ENCODE measurements around the gene CERS3. TPM values are rescaled to one million over a fixed set of nuclear protein-coding genes. Genes with fewer than 3 reads are reported as not detected.
A peak's percentile ranks its signal among the peaks of the same experiment; 100 is the strongest.

CERS3 gene
- total and polyA plus RNA-seq, 7 experiments from 2014 or later = 0.27 to 5.5 (median 3.2) TPM

DNA sequence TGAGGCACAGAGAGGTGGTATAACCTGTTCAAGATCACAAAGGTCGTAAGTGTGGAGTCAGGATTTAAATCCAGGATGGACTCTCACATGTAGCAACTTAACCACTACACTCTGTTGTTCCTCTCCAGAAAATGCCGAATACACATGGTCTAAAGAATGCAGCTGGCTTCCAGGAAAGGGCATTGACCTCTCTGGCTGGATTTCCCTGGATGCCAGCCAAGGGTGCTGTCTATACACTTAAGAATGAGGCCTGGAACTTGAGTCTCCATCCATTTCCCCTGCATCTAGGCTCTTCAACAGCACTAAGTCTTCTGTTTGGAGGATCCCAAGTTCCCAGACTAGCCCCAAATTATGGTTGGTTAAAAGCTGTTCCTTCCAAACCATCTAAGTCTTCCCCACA lies 60.5 kb downstream of the CERS3 start:
- no peak overlapping the region for H3K27ac Mint-ChIP-seq
- intact Hi-C loops (cut with micrococcal nuclease) = no loop called here

DNA sequence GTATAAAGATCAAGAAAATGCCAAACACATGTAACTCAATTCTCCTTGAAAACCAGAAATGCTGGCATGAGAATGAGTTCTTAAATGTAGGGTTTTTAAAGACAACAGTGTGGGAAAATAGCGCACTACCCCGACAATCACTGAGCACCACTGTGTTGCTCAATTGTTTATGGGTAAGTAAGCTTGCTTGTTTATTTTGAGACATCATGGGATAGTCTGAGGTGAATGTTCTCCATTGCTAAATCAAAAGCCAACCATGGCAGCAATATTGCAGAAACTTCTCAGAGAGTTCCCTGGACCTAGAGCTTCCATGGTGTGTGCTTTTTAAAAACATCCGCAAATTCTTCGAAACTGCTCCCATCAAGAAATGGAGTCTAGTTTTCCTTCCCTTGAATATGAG lies 62.7 kb downstream of the CERS3 start:
- H3K9me3 ChIP-seq (ENCODE audit: control insufficient read depth in 2 of 3, low read length in 3 of 3) = no peaks in the 10 kb centered on the region
- H3K27ac ChIP-seq (ENCODE audit: low read depth, low read length) = no peak overlapping the region
- H3K4me1 Mint-ChIP-seq = peaks cover 8 to 19% (median 15%) of the 10 kb centered on the region in 7 donors
- H3K4me1 ChIP-seq (ENCODE audit: control insufficient read depth in 2 of 2, insufficient read depth in 2 of 2, low read length in 2 of 2) = peaks cover 0 to 6% of the 10 kb centered on the region in 2 donors
- peaks cover 2 to 60% (median 24%) of the 10 kb centered on the region in 5 donors for H3K36me3 Mint-ChIP-seq
- no peak overlapping the region for H3K4me3 ChIP-seq (ENCODE audit: low read length)
- H3K36me3 ChIP-seq (ENCODE audit: control insufficient read depth in 2 of 3, insufficient read depth in 3 of 3, low read length in 3 of 3) = no peaks in the 10 kb centered on the region
- no peaks in the 10 kb centered on the region for H3K27me3 Mint-ChIP-seq
- ChIA-PET POLR2A (no interaction called here), CTCF (no interaction called here)
- DNase-seq (no peak), ATAC-seq (no peak)
- H3K27ac Mint-ChIP-seq = no peak overlapping the region
- no peaks in the 10 kb centered on the region for H3K27me3 ChIP-seq (ENCODE audit: control insufficient read depth in 2 of 2, insufficient read depth in 2 of 2, low read length in 2 of 2)
- peaks cover 0 to 8% (median 0%) of the 10 kb centered on the region in 11 donors for H3K9me3 Mint-ChIP-seq
- intact Hi-C loops (cut with micrococcal nuclease) = no loop called here
- no peak overlapping the region for H3K4me3 Mint-ChIP-seq

More for the DNA sequence above, 60.5 kb downstream of the CERS3 start:
- ATAC-seq (no peak), DNase-seq (no peak)
- ChIA-PET POLR2A (no interaction called here), CTCF (no interaction called here)
- no peak overlapping the region for H3K27ac ChIP-seq (ENCODE audit: low read depth, low read length)
- peaks cover 2 to 58% (median 32%) of the 10 kb centered on the region in 5 donors for H3K36me3 Mint-ChIP-seq
- no peak overlapping the region for H3K4me3 Mint-ChIP-seq
- peaks cover 8 to 19% (median 15%) of the 10 kb centered on the region in 7 donors for H3K4me1 Mint-ChIP-seq
- H3K9me3 Mint-ChIP-seq = peaks cover 0 to 9% (median 2%) of the 10 kb centered on the region in 11 donors
- H3K4me3 ChIP-seq (ENCODE audit: low read length) = no peak overlapping the region
- no peaks in the 10 kb centered on the region for H3K9me3 ChIP-seq (ENCODE audit: control insufficient read depth in 2 of 3, low read length in 3 of 3)
- peaks cover 0 to 6% of the 10 kb centered on the region in 2 donors for H3K4me1 ChIP-seq (ENCODE audit: control insufficient read depth in 2 of 2, insufficient read depth in 2 of 2, low read length in 2 of 2)
- H3K27me3 Mint-ChIP-seq = no peaks in the 10 kb centered on the region
- no peaks in the 10 kb centered on the region for H3K36me3 ChIP-seq (ENCODE audit: control insufficient read depth in 2 of 3, insufficient read depth in 3 of 3, low read length in 3 of 3)
- H3K27me3 ChIP-seq (ENCODE audit: control insufficient read depth in 2 of 2, insufficient read depth in 2 of 2, low read length in 2 of 2) = no peaks in the 10 kb centered on the region

DNA sequence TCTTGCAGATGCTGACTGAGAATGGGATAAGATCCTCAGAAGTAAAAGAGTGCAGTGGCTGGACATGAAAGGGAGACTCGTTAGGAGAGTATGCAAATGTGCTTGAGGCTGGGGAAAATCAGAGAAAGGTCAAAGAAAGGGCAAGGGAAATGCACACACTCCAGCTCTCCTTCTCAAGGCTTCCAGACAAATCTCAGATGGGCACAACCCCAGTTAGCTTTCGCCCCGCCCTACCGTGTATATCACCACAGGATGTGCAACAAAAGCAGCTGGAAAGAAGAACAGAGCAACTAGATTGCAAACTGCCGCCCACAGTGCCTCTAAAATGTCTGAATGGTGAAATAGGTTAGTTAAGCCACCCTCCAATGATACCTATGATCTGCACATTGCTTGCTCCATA lies 63.9 kb downstream of the CERS3 start:
- H3K36me3 Mint-ChIP-seq = peaks cover 0 to 60% (median 16%) of the 10 kb centered on the region in 5 donors
- Histone ChIP-seq H3K27me3 (ENCODE audit: control insufficient read depth in 2 of 2, insufficient read depth in 2 of 2, low read length in 2 of 2) (no peaks in the 10 kb centered on the region), H3K9me3 (ENCODE audit: control insufficient read depth in 2 of 3, low read length in 3 of 3) (no peaks in the 10 kb centered on the region), H3K4me3 (ENCODE audit: low read length) (no peak overlapping the region), H3K4me1 (ENCODE audit: control insufficient read depth in 2 of 2, insufficient read depth in 2 of 2, low read length in 2 of 2) (peaks cover 0 to 6% of the 10 kb centered on the region in 2 donors), H3K36me3 (ENCODE audit: control insufficient read depth in 2 of 3, insufficient read depth in 3 of 3, low read length in 3 of 3) (no peaks in the 10 kb centered on the region), H3K27ac (ENCODE audit: low read depth, low read length) (no peak overlapping the region)
- no peaks in the 10 kb centered on the region for H3K27me3 Mint-ChIP-seq
- CTCF ChIA-PET = no interaction called here
- intact Hi-C loops (cut with micrococcal nuclease) = no loop called here
- peaks cover 10 to 26% (median 20%) of the 10 kb centered on the region in 7 donors for H3K4me1 Mint-ChIP-seq
- H3K9me3 Mint-ChIP-seq = peaks cover 0 to 7% (median 0%) of the 10 kb centered on the region in 11 donors
- peak in 3 of 9 donors; percentile 4 to 12 (median 5) for DNase-seq
- ATAC-seq = no peak
- H3K4me3 Mint-ChIP-seq = peak overlapping the region in 4 of 10 donors; percentile 8 to 56 (median 31)
- POLR2A ChIA-PET = no interaction called here
- H3K27ac Mint-ChIP-seq = peak overlapping the region in 6 of 9 donors; percentile 7 to 68 (median 36)

DNA sequence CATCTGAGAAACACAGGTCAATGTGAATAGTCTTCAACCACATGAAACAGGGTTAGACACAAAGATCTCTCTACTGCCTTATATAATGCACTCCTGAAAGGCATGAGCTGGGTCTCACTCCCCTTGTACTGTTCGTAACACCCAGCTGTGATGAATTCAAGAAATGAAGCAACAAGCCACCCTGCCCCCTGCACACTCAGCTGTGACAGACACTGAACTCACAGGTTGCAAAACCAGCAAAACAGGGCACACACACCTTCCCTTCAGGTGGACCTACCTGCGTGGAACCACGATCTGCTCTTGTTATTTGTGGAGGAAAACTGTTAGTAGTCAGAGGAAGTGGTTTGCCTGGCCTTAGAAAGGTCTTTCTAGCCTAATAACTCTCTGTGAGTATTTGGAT lies 64.5 kb downstream of the CERS3 start:
- POLR2A ChIA-PET = no interaction called here
- CTCF ChIA-PET = interaction anchor here (0.8 kb wide), 1 partner anchor 987 kb away, joined by 3 read pairs; no protein-coding TSS in a partner anchor
- H3K4me3 Mint-ChIP-seq = peak overlapping the region in 2 of 10 donors; percentile 18 to 56
- Histone ChIP-seq H3K36me3 (ENCODE audit: control insufficient read depth in 2 of 3, insufficient read depth in 3 of 3, low read length in 3 of 3) (no peaks in the 10 kb centered on the region), H3K27ac (ENCODE audit: low read depth, low read length) (no peak overlapping the region), H3K4me1 (ENCODE audit: control insufficient read depth in 2 of 2, insufficient read depth in 2 of 2, low read length in 2 of 2) (peaks cover 0 to 6% of the 10 kb centered on the region in 2 donors), H3K27me3 (ENCODE audit: control insufficient read depth in 2 of 2, insufficient read depth in 2 of 2, low read length in 2 of 2) (no peaks in the 10 kb centered on the region), H3K9me3 (ENCODE audit: control insufficient read depth in 2 of 3, low read length in 3 of 3) (no peaks in the 10 kb centered on the region), H3K4me3 (ENCODE audit: low read length) (no peak overlapping the region)
- peaks cover 10 to 26% (median 20%) of the 10 kb centered on the region in 7 donors for H3K4me1 Mint-ChIP-seq
- H3K27me3 Mint-ChIP-seq = no peaks in the 10 kb centered on the region
- ATAC-seq = no peak
- DNase-seq = no peak
- H3K9me3 Mint-ChIP-seq = peaks cover 0 to 7% (median 0%) of the 10 kb centered on the region in 11 donors
- H3K36me3 Mint-ChIP-seq = peaks cover 0 to 53% (median 14%) of the 10 kb centered on the region in 5 donors
- peak overlapping the region in 3 of 9 donors; percentile 34 to 68 (median 39) for H3K27ac Mint-ChIP-seq
- intact Hi-C loops (cut with micrococcal nuclease) = no loop called here

DNA sequence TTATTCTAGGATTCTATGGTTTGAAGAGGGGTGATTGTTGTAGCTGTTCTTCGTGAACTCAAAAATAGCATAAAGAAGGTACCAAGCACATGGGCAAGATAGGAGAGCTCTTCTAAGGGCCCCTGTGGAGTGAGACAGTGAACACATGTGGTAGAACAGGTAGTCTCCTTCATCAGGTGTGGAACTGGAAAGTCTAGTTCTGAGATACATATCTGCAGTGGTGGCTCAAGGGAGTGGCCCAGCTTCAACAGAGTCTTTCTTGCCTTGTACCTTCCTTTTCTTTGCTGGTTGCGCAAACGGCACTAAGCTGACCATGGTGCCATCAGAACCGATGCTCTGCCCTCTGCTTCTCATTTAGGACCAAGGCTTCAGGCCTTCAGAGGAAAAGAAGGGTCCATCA lies 65.2 kb downstream of the CERS3 start:
- H3K27me3 ChIP-seq (ENCODE audit: control insufficient read depth in 2 of 2, insufficient read depth in 2 of 2, low read length in 2 of 2) = no peaks in the 10 kb centered on the region
- no peaks in the 10 kb centered on the region for H3K36me3 ChIP-seq (ENCODE audit: control insufficient read depth in 2 of 3, insufficient read depth in 3 of 3, low read length in 3 of 3)
- H3K27ac ChIP-seq (ENCODE audit: low read depth, low read length) = no peak overlapping the region
- Mint-ChIP-seq H3K27ac (no peak overlapping the region), H3K4me1 (peaks cover 10 to 26% (median 20%) of the 10 kb centered on the region in 7 donors), H3K4me3 (no peak overlapping the region), H3K36me3 (peaks cover 0 to 49% (median 6%) of the 10 kb centered on the region in 5 donors), H3K27me3 (no peaks in the 10 kb centered on the region), H3K9me3 (peaks cover 0 to 7% (median 2%) of the 10 kb centered on the region in 11 donors)
- ChIA-PET POLR2A (interaction anchor here (0.6 kb wide), 1 partner anchor 10 kb away, joined by 3 read pairs; no protein-coding TSS in a partner anchor), CTCF (interaction anchor here (0.8 kb wide), 1 partner anchor 987 kb away, joined by 3 read pairs; no protein-coding TSS in a partner anchor)
- DNase-seq (no peak), ATAC-seq (no peak)
- intact Hi-C loops (cut with micrococcal nuclease) = no loop called here
- H3K4me1 ChIP-seq (ENCODE audit: control insufficient read depth in 2 of 2, insufficient read depth in 2 of 2, low read length in 2 of 2) = peaks cover 0 to 6% of the 10 kb centered on the region in 2 donors
- H3K4me3 ChIP-seq (ENCODE audit: low read length) = no peak overlapping the region
- no peaks in the 10 kb centered on the region for H3K9me3 ChIP-seq (ENCODE audit: control insufficient read depth in 2 of 3, low read length in 3 of 3)

GRCh38 chr15:100461049-100461448 lies 67.7 kb downstream of the CERS3 start:
- no peaks in the 10 kb centered on the region for H3K9me3 ChIP-seq (ENCODE audit: control insufficient read depth in 2 of 3, low read length in 3 of 3)
- ChIA-PET CTCF (no interaction called here), POLR2A (no interaction called here)
- no peak overlapping the region for H3K4me3 ChIP-seq (ENCODE audit: low read length)
- Mint-ChIP-seq H3K27me3 (no peaks in the 10 kb centered on the region), H3K9me3 (peaks cover 0 to 18% (median 6%) of the 10 kb centered on the region in 11 donors), H3K27ac (peak overlapping the region in 2 of 9 donors; percentile 45 to 62), H3K4me1 (peaks cover 10 to 26% (median 20%) of the 10 kb centered on the region in 7 donors), H3K36me3 (peaks cover 0 to 43% (median 6%) of the 10 kb centered on the region in 5 donors), H3K4me3 (peak overlapping the region in 1 of 10 donors; percentile 43)
- intact Hi-C loops (cut with micrococcal nuclease) = no loop called here
- peaks cover 0 to 6% of the 10 kb centered on the region in 2 donors for H3K4me1 ChIP-seq (ENCODE audit: control insufficient read depth in 2 of 2, insufficient read depth in 2 of 2, low read length in 2 of 2)
- no peak for DNase-seq
- ATAC-seq = no peak
- no peaks in the 10 kb centered on the region for H3K36me3 ChIP-seq (ENCODE audit: control insufficient read depth in 2 of 3, insufficient read depth in 3 of 3, low read length in 3 of 3)
- H3K27ac ChIP-seq (ENCODE audit: low read depth, low read length) = no peak overlapping the region
- no peaks in the 10 kb centered on the region for H3K27me3 ChIP-seq (ENCODE audit: control insufficient read depth in 2 of 2, insufficient read depth in 2 of 2, low read length in 2 of 2)

DNA sequence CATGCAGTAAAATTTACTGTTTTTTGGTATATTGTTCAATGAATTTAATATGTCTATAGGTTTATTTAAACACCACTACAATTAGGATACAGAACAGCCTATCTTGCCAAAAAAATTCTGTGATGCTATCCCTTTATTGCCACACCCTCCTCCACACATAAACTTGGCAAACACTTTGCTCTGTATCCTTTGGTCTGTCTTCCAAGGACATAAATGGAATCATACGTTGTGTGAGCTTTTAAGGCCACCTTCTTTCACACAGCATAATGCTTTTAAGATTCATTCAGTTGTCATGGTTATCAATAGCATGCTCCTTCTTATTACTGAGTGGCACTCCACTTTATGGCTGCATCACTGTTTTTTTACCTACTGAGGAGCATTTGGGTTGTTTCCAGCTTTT lies 71.5 kb downstream of the CERS3 start:
- intact Hi-C loops (cut with micrococcal nuclease) = no loop called here
- ChIA-PET POLR2A (no interaction called here), CTCF (no interaction called here)
- no peaks in the 10 kb centered on the region for H3K4me1 ChIP-seq (ENCODE audit: control insufficient read depth in 2 of 2, insufficient read depth in 2 of 2, low read length in 2 of 2)
- peaks cover 0 to 7% (median 4%) of the 10 kb centered on the region in 7 donors for H3K4me1 Mint-ChIP-seq
- peak overlapping the region in 1 of 9 donors; percentile 3 for H3K27ac Mint-ChIP-seq
- H3K36me3 Mint-ChIP-seq = peaks cover 0 to 47% (median 27%) of the 10 kb centered on the region in 5 donors
- DNase-seq (no peak), ATAC-seq (no peak)
- no peak overlapping the region for H3K4me3 ChIP-seq (ENCODE audit: low read length)
- H3K27me3 ChIP-seq (ENCODE audit: control insufficient read depth in 2 of 2, insufficient read depth in 2 of 2, low read length in 2 of 2) = no peaks in the 10 kb centered on the region
- no peaks in the 10 kb centered on the region for H3K9me3 ChIP-seq (ENCODE audit: control insufficient read depth in 2 of 3, low read length in 3 of 3)
- no peak overlapping the region for H3K27ac ChIP-seq (ENCODE audit: low read depth, low read length)
- peaks cover 0 to 3% (median 0%) of the 10 kb centered on the region in 5 donors for H3K27me3 Mint-ChIP-seq
- no peak overlapping the region for H3K4me3 Mint-ChIP-seq
- no peaks in the 10 kb centered on the region for H3K36me3 ChIP-seq (ENCODE audit: control insufficient read depth in 2 of 3, insufficient read depth in 3 of 3, low read length in 3 of 3)
- peaks cover 0 to 38% (median 6%) of the 10 kb centered on the region in 11 donors for H3K9me3 Mint-ChIP-seq

All from naive thymus-derived CD4-positive, alpha-beta T cell (primary cell).